Colonic mucosa (tissue), 4 donors: Measurements from ENCODE around the gene TMEM132C. TPM values are rescaled to one million over a fixed set of nuclear protein-coding genes. Genes with fewer than 3 reads are reported as not detected.

ENCODE experiments used
- DNase-seq: peaks from one replicate; pipeline ENCODE4 v3.0.0-alpha.2; 2020
- H3K27ac ChIP-seq: fragments of 200-600 bp; one replicate; pipeline ENCODE4 v1.8.0; 2021
- H3K27me3 ChIP-seq: fragments of 200-600 bp; one replicate; pipeline ENCODE4 v1.8.0; 2021
- H3K36me3 ChIP-seq: fragments of 200-600 bp; one replicate; pipeline ENCODE4 v1.8.0; 2021
- H3K4me1 ChIP-seq: fragments of 200-600 bp; one replicate; pipeline ENCODE4 v1.8.0; 2021; ENCODE audit warnings: mild to moderate bottlenecking
- H3K4me3 ChIP-seq: fragments of 200-600 bp; one replicate; pipeline ENCODE4 v1.8.0; 2021
- H3K9ac ChIP-seq, 2 donors: one replicate each; pipeline ENCODE4 v1.7.0; 2013; ENCODE audit warnings: control low read depth in 2 of 2, low read depth in 2 of 2, low read length in 2 of 2
- H3K9me3 ChIP-seq: fragments of 200-600 bp; one replicate; pipeline ENCODE4 v1.8.0; 2021
- CTCF ChIP-seq: fragments of 200-600 bp; IDR thresholded peaks from one replicate; pipeline ENCODE4 v1.8.0; 2022; ENCODE audit warnings: antibody characterized with exemption, mild to moderate bottlenecking
- intact Hi-C: fragments of 100-400 bp; cut with DNase I; formaldehyde crosslinking; loops from one replicate; pipeline ENCODE4 v1.14.1; 2022
- total RNA-seq, 2 donors: library from RNA; stranded (reverse); fragmentation: NEBNext Ultra II Directional in 1 of 2; extraction: Animal tissue kit (Norgen Biotek cat#: 25700) in 1 of 2; gene quantifications; one replicate each; pipeline ENCODE4 v1.2.1, GENCODE V29; 2021
- donor health status: healthy.
- donor health status: DM: no; HTN: no; CAD: no.
- donor health status: DM: no; HTN: no; CAD: no.

The TMEM132C gene
- total RNA-seq = under 1 TPM; 0.25 to 0.42 TPM

- Histone ChIP-seq H3K4me1 (no peaks in the 10 kb centered on the region), H3K9me3 (no peaks in the 10 kb centered on the region), H3K9ac (peak within 1 kb of the TSS in 1 of 2 donors; percentile 12), H3K27me3 (peaks cover 23% of the 10 kb centered on the region), H3K36me3 (no peaks in the 10 kb centered on the region), H3K27ac (no peak within 1 kb of the TSS), H3K4me3 (no peak within 1 kb of the TSS)
- intact Hi-C loops = loop anchor here (10.0 kb wide), 1 partner anchor 1748 kb away; no protein-coding TSS in a partner anchor
- DNase-seq = no peak
- no peak for TF ChIP-seq CTCF
These were observed at the start of gene TMEM132C for GRCh38 chr12:128267131-128267622. TSS of gene TMEM132C (plus strand) at chr12:128267170. CDS start at chr12:128267403, 233 bp downstream.

- Histone ChIP-seq H3K4me3 (no peak overlapping the region), H3K36me3 (no peaks in the 10 kb centered on the region), H3K9ac (no peak overlapping the region), H3K27ac (no peak overlapping the region), H3K9me3 (no peaks in the 10 kb centered on the region), H3K4me1 (no peaks in the 10 kb centered on the region), H3K27me3 (no peaks in the 10 kb centered on the region)
- DNase-seq = no peak
- no peak for TF ChIP-seq CTCF
- intact Hi-C loops = no loop called here
These were observed 42.7 kb upstream of the TMEM132C start for GRCh38 chr12:128224226-128224625.

GRCh38 chr12:128228581-128228980 lies 38.4 kb upstream of the TMEM132C start:
- no peak for DNase-seq
- H3K9ac ChIP-seq = no peak overlapping the region
- H3K4me3 ChIP-seq = no peak overlapping the region
- intact Hi-C loops = no loop called here
- no peaks in the 10 kb centered on the region for H3K4me1 ChIP-seq
- H3K9me3 ChIP-seq = no peaks in the 10 kb centered on the region
- no peaks in the 10 kb centered on the region for H3K36me3 ChIP-seq
- no peaks in the 10 kb centered on the region for H3K27me3 ChIP-seq
- TF ChIP-seq CTCF = no peak
- no peak overlapping the region for H3K27ac ChIP-seq

- no peaks in the 10 kb centered on the region for H3K36me3 ChIP-seq
- no peaks in the 10 kb centered on the region for H3K9me3 ChIP-seq
- H3K9ac ChIP-seq = no peak overlapping the region
- no peak overlapping the region for H3K4me3 ChIP-seq
- H3K4me1 ChIP-seq = no peaks in the 10 kb centered on the region
- DNase-seq = no peak
- TF ChIP-seq CTCF = no peak
- intact Hi-C loops = no loop called here
- no peaks in the 10 kb centered on the region for H3K27me3 ChIP-seq
- H3K27ac ChIP-seq = no peak overlapping the region
These were observed 31.1 kb upstream of the TMEM132C start for GRCh38 chr12:128235635-128236417.

- DNase-seq = no peak
- intact Hi-C loops = no loop called here
- Histone ChIP-seq H3K4me1 (no peaks in the 10 kb centered on the region), H3K27ac (no peak overlapping the region), H3K36me3 (no peaks in the 10 kb centered on the region), H3K4me3 (no peak overlapping the region), H3K27me3 (no peaks in the 10 kb centered on the region), H3K9me3 (no peaks in the 10 kb centered on the region), H3K9ac (no peak overlapping the region)
- TF ChIP-seq CTCF = no peak
These were observed 30.4 kb upstream of the TMEM132C start for GRCh38 chr12:128236525-128236924.
